PFSK-1 (cell line): ENCODE results near the gene TMOD2.

Experiments used
- FOXP2 ChIP-seq: optimal IDR thresholded peaks from 2 replicates; pipeline ENCODE3; 2011; ENCODE audit warnings: borderline replicate concordance, control low read depth, inconsistent platforms; ENCODE audit not compliant: insufficient read depth; ENCODE audit errors: extremely low read length, extremely low read depth
- POLR2AphosphoS5 ChIP-seq: IDR thresholded peaks from 2 replicates; pipeline ENCODE4 v1.6.1; 2012; ENCODE audit warnings: low read depth, mild to moderate bottlenecking, control low read depth, low read length, moderate library complexity
- REST ChIP-seq, 2 experiments: IDR thresholded peaks; 2 replicates each; pipeline versions ENCODE4 v1.6.1 to v1.8.0; 2011 to 2012; ENCODE audit warnings: low read depth in 2 of 2, low read length in 2 of 2, control low read depth in 1 of 2, inconsistent platforms in 1 of 2, mild to moderate bottlenecking in 1 of 2, moderate library complexity in 1 of 2; ENCODE audit not compliant: insufficient read depth in 1 of 2
- SIN3A ChIP-seq: IDR thresholded peaks from 2 replicates; pipeline ENCODE4 v1.6.1; 2012; ENCODE audit warnings: mild to moderate bottlenecking, low read length, moderate library complexity, borderline replicate concordance; ENCODE audit not compliant: insufficient read depth
- TAF1 ChIP-seq: IDR thresholded peaks from 2 replicates; pipeline ENCODE4 v1.6.1; 2012; ENCODE audit warnings: low read length, control low read depth, borderline replicate concordance; ENCODE audit not compliant: insufficient read depth

GRCh38 chr15:51754267-51754666 is 2.9 kb downstream of the TMOD2 start:
- TF ChIP-seq REST (IDR thresholded peaks at IDR 0.05; ENCODE audit: insufficient read depth in 1 of 2, low read depth in 2 of 2, low read length in 2 of 2) (no peak), SIN3A (no peak), POLR2AphosphoS5 (no peak), TAF1 (no peak), FOXP2 (no peak)
